MM.1S (cell line): ENCODE measurements around the gene RHOBTB3.

Source experiments
- CTCF ChIP-seq: fragments of 300-600 bp; sonication (generic); IDR thresholded peaks from 2 replicates; pipeline ENCODE4 v1.5.1; 2016; ENCODE audit warnings: antibody characterized with exemption, low read length, mixed read lengths
- EZH2 ChIP-seq: fragments of 300-600 bp; sonication (generic); optimal IDR thresholded peaks from 2 replicates; pipeline ENCODE3; 2017; ENCODE audit warnings: low read depth, mild to moderate bottlenecking, antibody characterized with exemption, low read length, mixed read lengths

- TF ChIP-seq CTCF, result no peak
- TF ChIP-seq EZH2, result no peak
These were observed 4.3 kb downstream of the RHOBTB3 start for GRCh38 chr5:95735406-95735805.
